Endothelial cell of umbilical vein (primary cell): ENCODE data around the gene GCSAML.

Experiments
- CTCF ChIP-seq, 2 donors: IDR thresholded peaks; 1 replicate in 1 of 2; 2 replicates in 1 of 2; pipeline ENCODE4 v1.5.1; 2011; ENCODE audit warnings: low read length in 2 of 2, mild to moderate bottlenecking in 2 of 2, moderate library complexity in 2 of 2, control low read depth in 1 of 2, inconsistent platforms in 1 of 2, low read depth in 1 of 2; ENCODE audit not compliant: insufficient read depth in 1 of 2; ENCODE audit errors: extremely low read depth in 1 of 2
- EZH2 ChIP-seq: IDR thresholded peaks from 2 replicates; pipeline ENCODE4 v1.6.1; 2012; ENCODE audit warnings: borderline replicate concordance, low read depth, mild to moderate bottlenecking, moderate library complexity, low read length, inconsistent platforms; ENCODE audit not compliant: severe bottlenecking
- FOS ChIP-seq: IDR thresholded peaks from 2 replicates; pipeline ENCODE4 v1.6.1; 2011; ENCODE audit warnings: mild to moderate bottlenecking, low read length, moderate library complexity, borderline replicate concordance; ENCODE audit not compliant: insufficient read depth
- GATA2 ChIP-seq: IDR thresholded peaks from 2 replicates; pipeline ENCODE4 v1.7.0; 2011; ENCODE audit warnings: low read depth, mild to moderate bottlenecking, moderate library complexity, mixed read lengths, low read length; ENCODE audit not compliant: insufficient read length, insufficient read depth
- JUN ChIP-seq: IDR thresholded peaks from 2 replicates; pipeline ENCODE4 v1.6.1; 2011; ENCODE audit warnings: borderline replicate concordance, low read depth; ENCODE audit not compliant: insufficient read length, insufficient read depth
- POLR2A ChIP-seq: IDR thresholded peaks from 2 replicates; pipeline ENCODE4 v1.6.1; 2012; ENCODE audit warnings: low read depth, mild to moderate bottlenecking, control low read depth, low read length
- TF ChIP-seq, protein P1 (sequence below): IDR thresholded peaks from 2 replicates; pipeline ENCODE4 v1.6.1; 2011; ENCODE audit not compliant: insufficient read depth, insufficient read length

DNA sequence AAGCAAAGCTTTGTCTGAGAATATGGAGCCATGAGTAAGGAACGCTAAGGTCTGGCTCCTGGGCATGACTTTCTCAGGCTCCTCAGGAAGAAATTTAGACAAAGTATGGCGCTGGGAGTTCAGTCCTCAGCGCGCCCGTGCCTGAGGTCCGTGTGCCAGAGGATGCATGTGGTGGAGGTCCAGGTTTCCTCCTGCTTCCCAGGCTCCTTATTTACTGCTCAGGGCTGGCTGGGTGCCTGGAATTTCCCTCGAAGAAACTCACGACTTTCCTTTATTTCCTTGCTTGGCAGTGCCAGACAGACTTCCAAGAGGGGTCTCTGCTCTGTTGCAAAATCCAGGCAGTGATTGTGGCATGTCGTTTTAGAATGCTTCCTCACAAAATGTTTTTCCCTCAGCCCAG lies 13.3 kb downstream of the GCSAML start:
- TF ChIP-seq EZH2 (no peak), CTCF (IDR thresholded peaks at IDR 0.05; ENCODE audit: extremely low read depth in 1 of 2, insufficient read depth in 1 of 2, low read depth in 1 of 2, low read length in 2 of 2) (no peak), POLR2A (no peak), JUN (no peak), GATA2 (no peak), FOS (no peak)
- TF ChIP-seq, protein P1, sequence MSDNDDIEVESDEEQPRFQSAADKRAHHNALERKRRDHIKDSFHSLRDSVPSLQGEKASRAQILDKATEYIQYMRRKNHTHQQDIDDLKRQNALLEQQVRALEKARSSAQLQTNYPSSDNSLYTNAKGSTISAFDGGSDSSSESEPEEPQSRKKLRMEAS: no peak
